T-helper 17 cell (primary cell): ENCODE results near the gene PEPD. TPM values are rescaled to one million over a fixed set of nuclear protein-coding genes. Genes with fewer than 3 reads are reported as not detected.

Experiments
- ATAC-seq: fragments of 150-1000 bp; cut with Tn5 transposase; 2 replicates; pipeline ENCODE4 v1.10.0; 2021; ENCODE audit warnings: mild to moderate bottlenecking, moderate library complexity
- DNase-seq, 3 donors: peaks; one replicate each; pipeline versions ENCODE4 v3.0.0 to v3.0.0-alpha.2; 2020 to 2021
- H3K9me3 ChIP-seq: one replicate; pipeline ENCODE4 v1.7.0; 2013; ENCODE audit warnings: low read length, mild to moderate bottlenecking; ENCODE audit not compliant: control insufficient read depth, poor library complexity, severe bottlenecking
- H3K27ac Mint-ChIP-seq: one replicate; pipeline ENCODE4 v1.8.0; 2022; ENCODE audit warnings: mild to moderate bottlenecking, moderate library complexity, mixed read lengths
- H3K27me3 Mint-ChIP-seq: one replicate; pipeline ENCODE4 v1.8.0; 2022; ENCODE audit warnings: mixed read lengths
- H3K36me3 Mint-ChIP-seq: one replicate; pipeline ENCODE4 v1.8.0; 2022; ENCODE audit warnings: low read depth, mixed read lengths
- H3K4me1 Mint-ChIP-seq: one replicate; pipeline ENCODE4 v1.8.0; 2022; ENCODE audit warnings: mild to moderate bottlenecking, mixed read lengths
- H3K4me3 Mint-ChIP-seq: one replicate; pipeline ENCODE4 v1.8.0; 2022; ENCODE audit warnings: mild to moderate bottlenecking, moderate library complexity, mixed read lengths
- total RNA-seq, 4 donors: library from RNA in 2 of 4; stranded (reverse) in 2 of 4; gene quantifications; one replicate each; pipeline ENCODE4 v1.2.3 and lab custom pipeline; 2022 to 2026

Gene PEPD
- total RNA-seq, 2 donors from 2014 or later = 38.5 to 41.4 TPM

GRCh38 chr19:33530296-33530695 is 8.7 kb upstream of the PEPD start:
- Mint-ChIP-seq H3K4me3 (no peak overlapping the region), H3K27ac (no peak overlapping the region), H3K27me3 (peaks cover 45% of the 10 kb centered on the region), H3K4me1 (peaks cover 3% of the 10 kb centered on the region), H3K36me3 (no peaks in the 10 kb centered on the region)
- ATAC-seq = no peak
- H3K9me3 ChIP-seq = no peaks in the 10 kb centered on the region
- no peak for DNase-seq

GRCh38 chr19:33529094-33529676 is 7.6 kb upstream of the PEPD start:
- no peak overlapping the region for H3K4me3 Mint-ChIP-seq
- H3K9me3 ChIP-seq = no peaks in the 10 kb centered on the region
- no peak overlapping the region for H3K27ac Mint-ChIP-seq
- no peaks in the 10 kb centered on the region for H3K4me1 Mint-ChIP-seq
- DNase-seq (no peak), ATAC-seq (no peak)
- peaks cover 41% of the 10 kb centered on the region for H3K27me3 Mint-ChIP-seq
- H3K36me3 Mint-ChIP-seq = no peaks in the 10 kb centered on the region

- Mint-ChIP-seq H3K4me1 (no peaks in the 10 kb centered on the region), H3K4me3 (no peak overlapping the region), H3K36me3 (no peaks in the 10 kb centered on the region), H3K27me3 (peaks cover 36% of the 10 kb centered on the region), H3K27ac (peak overlapping the region; percentile 39)
- no peak for ATAC-seq
- H3K9me3 ChIP-seq = no peaks in the 10 kb centered on the region
- DNase-seq = no peak
Measured at GRCh38 chr19:33528404-33528803, 6.8 kb upstream of the PEPD start.

- DNase-seq = no peak
- Mint-ChIP-seq H3K4me3 (no peak overlapping the region), H3K4me1 (peaks cover 5% of the 10 kb centered on the region)
Measured at GRCh38 chr19:33527125-33527524, 5.5 kb upstream of the PEPD start.

GRCh38 chr19:33524024-33524664 is 2.6 kb upstream of the PEPD start:
- ATAC-seq (no peak), DNase-seq (no peak)
- H3K36me3 Mint-ChIP-seq = no peaks in the 10 kb centered on the region
- H3K4me3 Mint-ChIP-seq = no peak overlapping the region
- peaks cover 16% of the 10 kb centered on the region for H3K27me3 Mint-ChIP-seq
- H3K27ac Mint-ChIP-seq = no peak overlapping the region
- no peaks in the 10 kb centered on the region for H3K9me3 ChIP-seq
- peaks cover 20% of the 10 kb centered on the region for H3K4me1 Mint-ChIP-seq

More at GRCh38 chr19:33527125-33527524, 5.5 kb upstream of the PEPD start:
- H3K9me3 ChIP-seq = no peaks in the 10 kb centered on the region
- H3K36me3 Mint-ChIP-seq = no peaks in the 10 kb centered on the region
- H3K27ac Mint-ChIP-seq = no peak overlapping the region
- ATAC-seq = no peak
- peaks cover 36% of the 10 kb centered on the region for H3K27me3 Mint-ChIP-seq

- H3K4me3 Mint-ChIP-seq = peak overlapping the region; percentile 93
- H3K27ac Mint-ChIP-seq = peak overlapping the region; percentile 63
- H3K9me3 ChIP-seq = no peaks in the 10 kb centered on the region
- no peaks in the 10 kb centered on the region for H3K36me3 Mint-ChIP-seq
- no peak for DNase-seq
- peaks cover 6% of the 10 kb centered on the region for H3K27me3 Mint-ChIP-seq
- H3K4me1 Mint-ChIP-seq = peaks cover 25% of the 10 kb centered on the region
- no peak for ATAC-seq
Measured at GRCh38 chr19:33523167-33523566, 1.6 kb upstream of the PEPD start.

- H3K4me3 Mint-ChIP-seq = peak overlapping the region; percentile 93
- peak overlapping the region; percentile 63 for H3K27ac Mint-ChIP-seq
- DNase-seq (no peak), ATAC-seq (no peak)
- H3K36me3 Mint-ChIP-seq = no peaks in the 10 kb centered on the region
- no peaks in the 10 kb centered on the region for H3K9me3 ChIP-seq
- no peaks in the 10 kb centered on the region for H3K27me3 Mint-ChIP-seq
- H3K4me1 Mint-ChIP-seq = peaks cover 25% of the 10 kb centered on the region
Measured at GRCh38 chr19:33522371-33522662, 726 bp upstream of the PEPD start.

GRCh38 chr19:33520844-33521479 is 629 bp downstream of the PEPD start:
- H3K27ac Mint-ChIP-seq = peak overlapping the region; percentile 87
- H3K27me3 Mint-ChIP-seq = no peaks in the 10 kb centered on the region
- no peaks in the 10 kb centered on the region for H3K9me3 ChIP-seq
- H3K36me3 Mint-ChIP-seq = no peaks in the 10 kb centered on the region
- no peak for DNase-seq
- H3K4me3 Mint-ChIP-seq = peak overlapping the region; percentile 93
- H3K4me1 Mint-ChIP-seq = peaks cover 32% of the 10 kb centered on the region
- ATAC-seq = no peak

GRCh38 chr19:33520048-33520643 is 1.4 kb downstream of the PEPD start:
- DNase-seq (no peak), ATAC-seq (no peak)
- Mint-ChIP-seq H3K27me3 (no peaks in the 10 kb centered on the region), H3K4me1 (peaks cover 40% of the 10 kb centered on the region), H3K27ac (peak overlapping the region; percentile 87), H3K4me3 (peak overlapping the region; percentile 93), H3K36me3 (no peaks in the 10 kb centered on the region)
- no peaks in the 10 kb centered on the region for H3K9me3 ChIP-seq

- Mint-ChIP-seq H3K4me3 (no peak overlapping the region), H3K36me3 (no peaks in the 10 kb centered on the region), H3K27ac (peak overlapping the region; percentile 21), H3K27me3 (no peaks in the 10 kb centered on the region), H3K4me1 (peaks cover 47% of the 10 kb centered on the region)
- DNase-seq (no peak), ATAC-seq (no peak)
- H3K9me3 ChIP-seq = no peaks in the 10 kb centered on the region
Measured at GRCh38 chr19:33519416-33519815, 2.2 kb downstream of the PEPD start.

GRCh38 chr19:33518541-33518940 is 3.0 kb downstream of the PEPD start:
- Mint-ChIP-seq H3K27me3 (no peaks in the 10 kb centered on the region), H3K36me3 (no peaks in the 10 kb centered on the region), H3K4me1 (peaks cover 55% of the 10 kb centered on the region), H3K27ac (peak overlapping the region; percentile 21), H3K4me3 (no peak overlapping the region)
- H3K9me3 ChIP-seq = no peaks in the 10 kb centered on the region
- DNase-seq = no peak
- no peak for ATAC-seq

- H3K27me3 Mint-ChIP-seq = no peaks in the 10 kb centered on the region
- H3K9me3 ChIP-seq = no peaks in the 10 kb centered on the region
- H3K27ac Mint-ChIP-seq = no peak overlapping the region
- ATAC-seq (no peak), DNase-seq (no peak)
- no peaks in the 10 kb centered on the region for H3K36me3 Mint-ChIP-seq
- H3K4me1 Mint-ChIP-seq = peaks cover 59% of the 10 kb centered on the region
- H3K4me3 Mint-ChIP-seq = no peak overlapping the region
Measured at GRCh38 chr19:33517922-33518321, 3.7 kb downstream of the PEPD start.

- H3K27me3 Mint-ChIP-seq = no peaks in the 10 kb centered on the region
- peaks cover 52% of the 10 kb centered on the region for H3K4me1 Mint-ChIP-seq
- H3K4me3 Mint-ChIP-seq = peak overlapping the region; percentile 45
- no peak for ATAC-seq
- DNase-seq = no peak
- no peaks in the 10 kb centered on the region for H3K9me3 ChIP-seq
- H3K36me3 Mint-ChIP-seq = peaks cover 2% of the 10 kb centered on the region
- H3K27ac Mint-ChIP-seq = peak overlapping the region; percentile 87
Measured at GRCh38 chr19:33515921-33516320, 5.7 kb downstream of the PEPD start.
